Measurements from ENCODE around the gene EIF2A. TPM values are rescaled to one million over a fixed set of nuclear protein-coding genes. Genes with fewer than 3 reads are reported as not detected.
A peak's percentile ranks its signal among the peaks of the same experiment; 100 is the strongest.

The EIF2A gene
- total and polyA plus RNA-seq, 9 of the 15 experiments (the other 6 are each of a cell fraction or from before 2014, with no cell fraction given) = 106 to 192 (median 168) TPM

DNA sequence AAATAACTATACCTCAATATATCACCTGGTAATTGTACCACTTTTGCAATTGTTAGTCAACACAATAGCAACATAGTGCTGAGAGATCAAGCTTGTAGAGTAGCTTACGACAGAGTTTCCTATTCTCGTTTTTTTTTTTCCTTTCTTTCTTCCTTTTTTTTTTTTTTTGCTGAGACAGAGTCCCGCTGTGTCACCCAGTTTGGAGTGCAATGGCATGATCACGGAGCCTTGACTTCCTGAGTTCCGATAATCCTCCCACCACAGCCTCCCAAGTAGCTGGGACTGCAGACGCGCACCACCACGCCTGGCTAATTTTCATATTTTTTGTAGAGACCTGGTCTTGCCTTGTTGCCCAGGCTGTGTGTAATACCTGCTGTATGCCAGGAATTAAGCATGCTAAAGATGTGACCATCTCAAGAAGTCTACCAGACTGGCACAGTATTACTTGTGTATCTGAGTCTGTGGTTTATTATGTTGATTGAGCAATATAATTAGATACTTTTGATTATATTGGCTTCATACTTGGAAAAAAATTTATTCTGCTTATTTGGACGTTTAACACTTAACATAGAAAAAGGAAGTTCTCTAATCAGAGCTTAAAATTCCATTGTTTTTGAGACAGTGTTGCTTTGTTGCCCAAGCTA lies 59.5 kb downstream of the EIF2A start (continued):
- TF ChIP-seq, protein P1, sequence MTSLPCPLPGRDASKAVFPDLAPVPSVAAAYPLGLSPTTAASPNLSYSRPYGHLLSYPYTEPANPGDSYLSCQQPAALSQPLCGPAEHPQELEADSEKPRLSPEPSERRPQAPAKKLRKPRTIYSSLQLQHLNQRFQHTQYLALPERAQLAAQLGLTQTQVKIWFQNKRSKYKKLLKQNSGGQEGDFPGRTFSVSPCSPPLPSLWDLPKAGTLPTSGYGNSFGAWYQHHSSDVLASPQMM (CRISPR knock-in tag; IDR thresholded peaks at IDR 0.05) = no peak
- TF ChIP-seq ZNF699 (CRISPR knock-in tag; IDR thresholded peaks at IDR 0.05; ENCODE audit: insufficient replicate concordance) (no peak), NFIX (CRISPR knock-in tag; IDR thresholded peaks at IDR 0.05; ENCODE audit: low read depth) (no peak), RAD21 (CRISPR knock-in tag; conservative IDR thresholded peaks at IDR 0.05 in 1 of 2, IDR thresholded peaks at IDR 0.05 in 1 of 2) (no peak), KLF1 (tag; IDR thresholded peaks at IDR 0.05) (no peak), HDAC1 (IDR thresholded peaks at IDR 0.05) (0 out of 4 replicates have a peak, but pooled peaks of 1 of the 2 experiments have one; percentile 22), NCOA2 (IDR thresholded peaks at IDR 0.05; ENCODE audit: partially characterized antibody in 2 of 2) (no peak), EWSR1 (IDR thresholded peaks at IDR 0.05; ENCODE audit: borderline replicate concordance, low read depth, partially characterized antibody) (no peak), PHB2 (IDR thresholded peaks at IDR 0.05; ENCODE audit: low read depth) (no peak), SRSF3 (IDR thresholded peaks at IDR 0.05; ENCODE audit: insufficient read depth, low read length) (no peak), PML (IDR thresholded peaks at IDR 0.05; ENCODE audit: low read length) (peak; percentile 11; the same call in 1 of the 2 replicates), FOXM1 (IDR thresholded peaks at IDR 0.05; ENCODE audit: low read depth) (no peak), FOXM1 (CRISPR knock-in tag; IDR thresholded peaks at IDR 0.05; ENCODE audit: low read depth) (no peak), C11orf30 (IDR thresholded peaks at IDR 0.05; ENCODE audit: low read depth) (peak; percentile 68), CEBPB (tag; IDR thresholded peaks at IDR 0.05) (peak; percentile 78), ZNF76 (CRISPR knock-in tag; IDR thresholded peaks at IDR 0.05; ENCODE audit: borderline replicate concordance) (no peak), ILK (tag; IDR thresholded peaks at IDR 0.05; ENCODE audit: borderline replicate concordance, low read depth) (no peak), RUNX1 (IDR thresholded peaks at IDR 0.05; ENCODE audit: low read depth) (no peak)
- TF ChIP-seq, protein P2, sequence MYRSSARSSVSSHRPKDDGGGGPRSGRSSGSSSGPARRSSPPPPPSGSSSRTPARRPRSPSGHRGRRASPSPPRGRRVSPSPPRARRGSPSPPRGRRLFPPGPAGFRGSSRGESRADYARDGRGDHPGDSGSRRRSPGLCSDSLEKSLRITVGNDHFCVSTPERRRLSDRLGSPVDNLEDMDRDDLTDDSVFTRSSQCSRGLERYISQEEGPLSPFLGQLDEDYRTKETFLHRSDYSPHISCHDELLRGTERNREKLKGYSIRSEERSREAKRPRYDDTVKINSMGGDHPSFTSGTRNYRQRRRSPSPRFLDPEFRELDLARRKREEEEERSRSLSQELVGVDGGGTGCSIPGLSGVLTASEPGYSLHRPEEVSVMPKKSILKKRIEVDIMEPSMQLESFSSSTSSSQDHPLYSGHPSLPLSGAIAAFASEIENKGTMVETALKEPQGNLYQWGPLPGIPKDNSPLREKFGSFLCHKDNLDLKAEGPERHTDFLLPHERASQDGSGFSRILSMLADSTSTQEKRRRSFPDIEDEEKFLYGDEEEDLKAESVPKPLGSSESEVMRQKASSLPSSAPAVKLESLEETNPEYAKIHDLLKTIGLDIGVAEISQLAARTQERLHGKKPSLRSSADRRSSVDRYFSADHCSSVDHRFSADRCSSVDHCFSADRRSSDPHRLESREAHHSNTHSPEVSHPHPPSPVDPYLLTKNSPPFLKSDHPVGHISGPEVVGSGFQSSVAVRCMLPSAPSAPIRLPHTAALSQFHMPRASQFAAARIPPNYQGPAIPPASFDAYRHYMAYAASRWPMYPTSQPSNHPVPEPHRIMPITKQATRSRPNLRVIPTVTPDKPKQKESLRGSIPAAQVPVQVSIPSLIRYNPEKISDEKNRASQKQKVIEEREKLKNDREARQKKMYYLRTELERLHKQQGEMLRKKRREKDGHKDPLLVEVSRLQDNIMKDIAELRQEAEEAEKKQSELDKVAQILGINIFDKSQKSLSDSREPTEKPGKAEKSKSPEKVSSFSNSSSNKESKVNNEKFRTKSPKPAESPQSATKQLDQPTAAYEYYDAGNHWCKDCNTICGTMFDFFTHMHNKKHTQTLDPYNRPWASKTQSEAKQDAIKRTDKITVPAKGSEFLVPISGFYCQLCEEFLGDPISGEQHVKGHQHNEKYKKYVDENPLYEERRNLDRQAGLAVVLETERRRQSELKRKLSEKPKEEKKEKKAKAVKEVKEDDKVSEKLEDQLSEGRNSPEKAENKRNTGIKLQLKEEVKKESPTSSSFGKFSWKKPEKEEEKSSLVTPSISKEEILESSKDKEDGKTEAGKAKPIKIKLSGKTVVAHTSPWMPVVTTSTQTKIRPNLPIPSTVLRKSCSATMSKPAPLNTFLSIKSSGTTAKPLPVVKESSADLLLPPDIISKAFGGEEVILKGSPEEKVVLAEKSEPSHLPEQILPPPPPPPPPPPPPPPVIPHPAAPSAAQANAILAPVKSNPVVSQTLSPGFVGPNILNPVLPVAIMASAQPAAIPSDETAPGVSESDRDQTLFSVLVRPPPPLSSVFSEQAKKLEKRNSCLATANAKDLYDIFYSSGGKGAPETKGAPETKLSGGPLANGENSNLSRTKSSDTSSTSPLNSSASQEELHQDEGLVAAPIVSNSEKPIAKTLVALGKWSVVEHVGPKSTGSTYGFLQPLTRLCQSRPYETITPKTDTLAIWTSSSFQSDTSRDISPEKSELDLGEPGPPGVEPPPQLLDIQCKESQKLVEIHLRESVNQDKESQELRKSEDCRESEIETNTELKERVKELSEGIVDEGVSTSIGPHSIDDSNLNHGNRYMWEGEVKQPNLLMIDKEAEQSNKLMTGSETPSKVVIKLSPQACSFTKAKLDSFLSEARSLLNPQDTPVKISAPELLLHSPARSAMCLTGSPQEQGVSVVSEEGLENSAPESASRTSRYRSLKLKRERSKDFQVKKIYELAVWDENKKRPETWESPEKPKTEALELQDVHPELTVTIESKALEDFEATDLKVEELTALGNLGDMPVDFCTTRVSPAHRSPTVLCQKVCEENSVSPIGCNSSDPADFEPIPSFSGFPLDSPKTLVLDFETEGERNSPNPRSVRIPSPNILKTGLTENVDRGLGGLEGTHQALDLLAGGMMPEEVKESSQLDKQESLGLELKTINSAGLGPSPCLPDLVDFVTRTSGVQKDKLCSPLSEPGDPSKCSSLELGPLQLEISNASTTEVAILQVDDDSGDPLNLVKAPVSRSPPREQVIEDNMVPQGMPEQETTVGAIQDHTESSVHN (IDR thresholded peaks at IDR 0.05; ENCODE audit: borderline replicate concordance in 1 of 2, low read depth in 1 of 2) = no peak
- TF ChIP-seq, protein P3, sequence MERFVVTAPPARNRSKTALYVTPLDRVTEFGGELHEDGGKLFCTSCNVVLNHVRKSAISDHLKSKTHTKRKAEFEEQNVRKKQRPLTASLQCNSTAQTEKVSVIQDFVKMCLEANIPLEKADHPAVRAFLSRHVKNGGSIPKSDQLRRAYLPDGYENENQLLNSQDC (CRISPR knock-in tag; IDR thresholded peaks at IDR 0.05) = no peak
